Measurements from ENCODE around the gene UBE2D3. TPM values are rescaled to one million over a fixed set of nuclear protein-coding genes. Genes with fewer than 3 reads are reported as not detected.
"Not testable (repeated sequence)": the region's sequence is repeated elsewhere in the genome, so short reads cannot be mapped to it uniquely, and the experiment has no call there.

Gene UBE2D3
- polyA plus RNA-seq (2013, experiment 1 of 2) = 341 TPM
- 366 TPM for polyA plus RNA-seq (2013, experiment 2 of 2)

DNA sequence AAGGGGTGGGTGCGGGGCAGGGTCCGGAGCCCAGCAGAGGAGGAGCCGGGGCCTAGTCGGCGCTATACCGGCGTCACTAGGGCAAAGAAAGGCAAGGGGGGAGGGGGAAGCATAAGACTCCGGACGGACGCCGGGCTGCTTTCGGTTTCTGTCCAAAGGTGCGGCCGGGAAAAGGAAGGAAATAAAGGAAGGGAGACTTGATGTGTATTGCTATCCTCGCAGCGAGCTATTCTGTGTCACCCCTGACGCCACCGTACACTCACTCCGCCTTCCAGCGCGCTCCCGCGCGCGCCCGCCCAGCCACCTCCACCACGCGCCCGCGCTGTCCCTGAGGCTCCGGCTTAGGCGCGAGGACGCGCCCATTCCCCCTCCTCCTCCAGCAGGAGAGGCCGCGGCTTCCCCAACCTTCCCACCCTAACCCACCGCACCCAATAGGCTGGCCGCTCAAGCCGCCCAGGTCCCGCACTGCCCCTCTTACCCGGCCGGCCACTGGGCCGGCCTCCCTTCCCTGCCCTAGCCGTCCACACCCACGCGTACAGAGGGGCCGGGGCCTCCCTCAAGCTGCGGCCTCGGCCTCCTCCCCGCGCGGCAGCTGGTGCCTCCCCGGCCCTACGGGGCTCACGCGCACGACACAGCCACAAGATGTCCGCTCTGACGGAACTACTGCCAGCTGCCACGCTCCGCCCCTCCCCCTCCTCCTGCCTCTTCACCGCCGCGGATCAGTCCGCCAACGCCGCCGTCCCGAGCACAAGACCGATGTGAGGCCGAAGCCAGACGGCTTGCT is at the start of gene UBE2D3:
Gene UBE2D3 (minus strand): TSS at position 662 of the 784 bp plus-strand sequence. CDS start 1,043 bp downstream, outside the sequence.
- WGBS, 2 experiments (ENCODE audit: insufficient coverage in 2 of 2) = 0% methylated on average over 51 to 53 of the region's 73 CpGs
- no peaks in the 10 kb centered on the region for H3K9me3 ChIP-seq (ENCODE audit: control insufficient read depth, low read length)
- H3K36me3 ChIP-seq (ENCODE audit: control insufficient read depth, insufficient read depth, low read length) = peaks cover 31% of the 10 kb centered on the region
- H3K4me3 ChIP-seq (ENCODE audit: extremely low read depth, insufficient read depth, low read length, poor library complexity, severe bottlenecking) = peak within 1 kb of the TSS; percentile 97
- H3K4me1 ChIP-seq (ENCODE audit: control insufficient read depth, insufficient read depth, low read length, poor library complexity, severe bottlenecking) = peaks cover 6% of the 10 kb centered on the region
- peak within 1 kb of the TSS; percentile 100 for H3K27ac ChIP-seq (ENCODE audit: low read depth, low read length, severe bottlenecking)

DNA sequence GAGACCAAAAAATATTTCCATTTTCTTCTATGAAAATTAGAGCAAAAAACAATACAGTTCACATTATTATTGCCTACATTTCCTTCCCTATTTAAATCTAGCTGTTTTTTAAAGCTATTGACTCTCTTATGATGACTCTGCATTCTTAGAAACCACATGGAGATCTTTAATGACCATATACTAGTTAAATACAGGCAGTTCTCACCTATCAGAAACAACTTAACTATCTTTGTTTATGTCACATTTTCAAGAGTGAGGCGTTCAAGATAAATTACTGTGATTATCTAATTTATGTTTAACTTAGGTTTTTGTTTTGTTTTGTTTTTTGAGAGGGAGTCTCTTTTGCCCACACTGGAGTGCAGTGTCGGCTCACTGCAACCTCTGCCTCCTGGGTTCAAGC is 44.4 kb upstream of the UBE2D3 start:
- no peak overlapping the region for H3K4me3 ChIP-seq (ENCODE audit: extremely low read depth, insufficient read depth, low read length, poor library complexity, severe bottlenecking)
- H3K9me3 ChIP-seq (ENCODE audit: control insufficient read depth, low read length) = peaks cover 16% of the 10 kb centered on the region
- no peak overlapping the region for H3K27ac ChIP-seq (ENCODE audit: low read depth, low read length, severe bottlenecking)
- WGBS, 2 experiments (ENCODE audit: insufficient coverage in 2 of 2) = 100% methylated on average over 1 of the region's 2 CpGs
- H3K36me3 ChIP-seq (ENCODE audit: control insufficient read depth, insufficient read depth, low read length) = peaks cover 46% of the 10 kb centered on the region
- peaks cover 6% of the 10 kb centered on the region for H3K4me1 ChIP-seq (ENCODE audit: control insufficient read depth, insufficient read depth, low read length, poor library complexity, severe bottlenecking)

DNA sequence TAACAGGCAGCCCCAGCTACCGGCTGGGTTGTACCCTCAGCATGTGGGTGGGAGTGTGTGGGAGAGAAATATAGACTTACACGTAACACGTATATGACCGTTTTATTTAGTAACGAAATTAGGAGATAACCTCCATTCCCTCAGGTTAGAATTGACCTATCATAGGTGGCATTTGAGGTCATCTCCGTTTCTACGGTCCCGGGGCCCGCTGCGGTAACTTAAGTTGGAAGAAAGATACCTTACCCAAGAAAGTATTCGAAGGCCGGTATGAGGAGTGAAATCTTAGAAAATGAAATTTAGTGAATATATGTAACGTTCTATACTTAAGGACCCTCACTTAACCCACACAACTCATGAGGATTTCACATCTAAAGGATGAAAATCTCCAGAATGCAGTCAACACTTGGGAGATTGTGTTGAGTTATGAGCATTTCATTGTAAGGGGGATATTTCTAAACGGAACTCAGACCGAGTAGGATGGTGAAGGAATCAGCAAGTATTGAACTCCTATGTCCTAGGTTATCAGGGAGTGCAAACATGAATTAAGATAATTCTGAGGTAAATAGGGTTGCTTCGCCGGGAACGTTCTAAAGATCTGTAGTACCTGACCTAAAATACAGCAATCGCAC is 42.3 kb upstream of the UBE2D3 start:
- Histone ChIP-seq H3K36me3 (ENCODE audit: control insufficient read depth, insufficient read depth, low read length) (peaks cover 25% of the 10 kb centered on the region), H3K4me1 (ENCODE audit: control insufficient read depth, insufficient read depth, low read length, poor library complexity, severe bottlenecking) (peaks cover 6% of the 10 kb centered on the region), H3K9me3 (ENCODE audit: control insufficient read depth, low read length) (peaks cover 1% of the 10 kb centered on the region), H3K4me3 (ENCODE audit: extremely low read depth, insufficient read depth, low read length, poor library complexity, severe bottlenecking) (peak overlapping the region; percentile 66), H3K27ac (ENCODE audit: low read depth, low read length, severe bottlenecking) (peak overlapping the region; percentile 96)
- 24 to 31% methylated on average over 2 to 3 of the region's 19 CpGs for WGBS, 2 experiments (ENCODE audit: insufficient coverage in 2 of 2)

DNA sequence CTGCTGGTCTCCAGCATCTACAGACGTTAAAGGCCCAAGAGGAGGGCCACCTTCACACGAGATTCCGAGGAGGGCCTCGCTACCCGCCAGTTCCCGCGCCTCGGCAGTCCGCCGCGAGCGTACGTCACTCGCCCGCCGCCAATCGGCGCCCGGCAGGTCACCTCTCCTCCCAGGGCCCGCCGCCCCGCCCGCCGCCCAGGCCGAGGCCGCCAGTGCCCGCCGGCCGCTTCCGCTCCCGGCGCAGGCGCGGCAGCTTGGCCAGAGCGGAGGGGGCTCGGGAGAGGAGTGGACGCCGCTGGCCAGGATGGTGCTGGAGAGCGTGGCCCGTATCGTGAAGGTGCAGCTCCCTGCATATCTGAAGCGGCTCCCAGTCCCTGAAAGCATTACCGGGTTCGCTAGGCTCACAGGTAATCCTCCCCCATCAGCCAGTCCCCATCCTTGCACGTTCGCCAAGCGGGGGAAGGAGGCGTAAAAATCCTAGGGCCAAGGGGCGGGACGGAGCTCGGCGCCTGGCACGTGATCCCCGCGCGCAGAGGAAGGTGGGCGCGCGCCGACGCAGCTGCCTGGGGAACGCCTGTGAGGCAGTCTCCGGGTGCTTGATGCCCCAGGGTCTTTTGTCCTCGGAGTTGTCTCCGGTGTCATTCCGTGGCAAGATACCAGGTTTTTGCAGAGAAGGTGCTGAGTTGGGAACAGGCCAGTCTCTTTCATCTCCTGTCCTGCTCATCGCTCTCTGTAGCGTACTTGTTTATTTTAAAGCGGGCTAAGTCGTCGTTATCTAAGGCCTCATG is 41.6 kb upstream of the UBE2D3 start, which contains the start of gene CISD2:
Gene CISD2 (plus strand): TSS at position 212 of the 788 bp plus-strand sequence. CDS start 93 bp downstream, at position 305.
- H3K4me1 ChIP-seq (ENCODE audit: control insufficient read depth, insufficient read depth, low read length, poor library complexity, severe bottlenecking) = peaks cover 6% of the 10 kb centered on the region
- H3K27ac ChIP-seq (ENCODE audit: low read depth, low read length, severe bottlenecking) = peak within 1 kb of the TSS; percentile 96
- H3K9me3 ChIP-seq (ENCODE audit: control insufficient read depth, low read length) = no peaks in the 10 kb centered on the region
- H3K4me3 ChIP-seq (ENCODE audit: extremely low read depth, insufficient read depth, low read length, poor library complexity, severe bottlenecking) = peak within 1 kb of the TSS; percentile 66
- WGBS, 2 experiments (ENCODE audit: insufficient coverage in 2 of 2) = 0% methylated on average over 43 to 44 of the region's 71 CpGs
- H3K36me3 ChIP-seq (ENCODE audit: control insufficient read depth, insufficient read depth, low read length) = peaks cover 18% of the 10 kb centered on the region

DNA sequence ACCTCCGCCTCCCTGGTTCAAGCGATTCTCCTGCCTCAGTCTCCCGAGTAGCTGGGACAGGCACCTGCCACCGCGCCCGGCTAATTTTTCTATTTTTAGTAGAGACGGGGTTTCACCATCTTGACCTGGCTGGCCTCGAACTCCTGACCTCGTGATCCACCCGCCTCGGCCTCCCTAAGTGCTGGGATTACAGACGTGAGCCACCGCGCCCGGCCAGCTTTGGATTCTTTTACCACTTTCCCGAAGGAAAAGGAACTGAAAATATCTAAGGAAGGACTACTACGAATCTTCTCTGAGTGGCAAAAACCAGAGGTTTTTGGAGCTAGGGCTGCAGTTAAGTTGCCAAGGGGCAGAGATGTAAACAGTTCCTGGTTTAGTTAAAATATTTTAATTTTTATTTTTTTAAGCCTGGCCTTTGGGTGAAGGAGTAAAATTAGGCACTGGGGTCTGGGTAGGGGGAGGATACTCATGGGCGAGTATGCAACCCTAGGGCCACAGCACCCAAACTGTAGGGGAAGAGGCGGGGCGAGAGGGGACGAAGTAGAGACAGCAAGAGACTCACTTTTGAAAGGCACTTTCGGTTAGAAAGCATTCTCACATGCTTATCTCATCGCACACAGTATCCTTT is 40.9 kb upstream of the UBE2D3 start:
- Histone ChIP-seq H3K4me1 (ENCODE audit: control insufficient read depth, insufficient read depth, low read length, poor library complexity, severe bottlenecking) (peaks cover 6% of the 10 kb centered on the region), H3K36me3 (ENCODE audit: control insufficient read depth, insufficient read depth, low read length) (peaks cover 11% of the 10 kb centered on the region), H3K27ac (ENCODE audit: low read depth, low read length, severe bottlenecking) (peak overlapping the region; percentile 96), H3K4me3 (ENCODE audit: extremely low read depth, insufficient read depth, low read length, poor library complexity, severe bottlenecking) (peak overlapping the region; percentile 66), H3K9me3 (ENCODE audit: control insufficient read depth, low read length) (no peaks in the 10 kb centered on the region)
- WGBS, 2 experiments (ENCODE audit: insufficient coverage in 2 of 2) = 46 to 56% methylated on average over 15 to 21 of the region's 23 CpGs

DNA sequence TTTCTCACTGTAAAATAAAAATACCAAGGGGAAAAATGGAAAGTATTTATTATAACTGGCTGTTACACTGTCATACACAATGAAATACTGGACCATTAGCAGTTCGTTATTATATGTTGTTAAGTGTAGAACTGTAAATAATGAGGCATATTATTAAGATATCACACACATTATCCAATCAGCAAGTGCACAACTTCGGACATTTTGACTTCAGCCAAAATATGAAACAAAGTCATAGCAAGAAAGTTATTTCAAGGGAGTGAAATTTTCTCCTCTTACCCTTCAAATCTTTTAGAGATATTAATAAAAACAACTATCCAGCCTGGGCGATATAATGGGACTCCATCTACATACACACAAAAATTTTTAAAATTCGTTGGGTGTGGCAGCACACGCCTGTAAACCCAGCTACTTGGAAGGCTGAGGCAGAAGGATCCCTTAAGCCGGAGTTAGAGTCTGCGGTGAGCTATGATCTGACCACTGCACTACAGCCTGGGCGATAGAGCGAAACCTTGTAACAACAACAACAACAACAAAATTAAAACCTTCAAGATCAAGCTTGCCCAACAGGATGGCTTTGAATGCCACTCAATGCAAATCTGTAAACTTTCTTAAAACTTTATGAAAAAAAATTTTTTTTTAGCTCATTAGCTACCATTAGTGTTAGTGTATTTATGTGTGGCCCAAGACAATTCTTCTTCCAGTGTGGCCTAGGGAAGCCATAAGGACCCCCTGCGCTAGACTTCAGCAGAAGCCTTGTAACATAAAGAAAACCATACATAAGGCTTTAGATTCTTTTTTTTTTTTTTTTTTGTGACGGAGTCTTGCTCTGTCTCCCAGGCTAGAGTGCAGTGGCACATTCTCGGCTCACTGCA is 40.2 kb upstream of the UBE2D3 start:
- Histone ChIP-seq H3K4me1 (ENCODE audit: control insufficient read depth, insufficient read depth, low read length, poor library complexity, severe bottlenecking) (peaks cover 6% of the 10 kb centered on the region), H3K4me3 (ENCODE audit: extremely low read depth, insufficient read depth, low read length, poor library complexity, severe bottlenecking) (peak overlapping the region; percentile 66), H3K27ac (ENCODE audit: low read depth, low read length, severe bottlenecking) (peak overlapping the region; percentile 96), H3K9me3 (ENCODE audit: control insufficient read depth, low read length) (no peaks in the 10 kb centered on the region), H3K36me3 (ENCODE audit: control insufficient read depth, insufficient read depth, low read length) (peaks cover 5% of the 10 kb centered on the region)
- WGBS, 2 experiments (ENCODE audit: insufficient coverage in 2 of 2) = 86 to 91% methylated on average over 8 of the region's 12 CpGs

DNA sequence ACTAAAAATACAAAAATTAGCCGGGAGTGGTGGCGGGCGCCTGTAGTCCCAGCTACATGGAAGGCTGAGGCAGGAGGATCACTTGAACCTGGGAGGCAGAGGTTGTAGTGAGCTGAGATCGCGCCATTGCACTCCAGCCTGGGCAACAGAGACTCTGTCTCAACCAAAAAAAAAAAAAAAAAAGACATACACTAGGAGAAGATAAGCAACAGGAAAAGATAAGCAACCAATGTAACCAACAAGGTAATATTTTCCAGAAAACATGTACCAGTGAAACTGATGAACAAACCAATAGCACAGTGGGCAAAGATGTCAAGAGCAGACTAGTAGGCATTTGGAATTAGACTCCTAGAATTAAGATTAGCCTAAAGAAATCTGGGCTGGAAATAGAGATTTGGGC is 38.0 kb upstream of the UBE2D3 start:
- WGBS, 2 experiments (ENCODE audit: insufficient coverage in 2 of 2) = 100% methylated on average over 2 of the region's 5 CpGs; no CpG with 5 or more reads in 1 of the 2 experiments
- not testable (repeated sequence) for H3K36me3 ChIP-seq (ENCODE audit: control insufficient read depth, insufficient read depth, low read length); H3K4me1 ChIP-seq (ENCODE audit: control insufficient read depth, insufficient read depth, low read length, poor library complexity, severe bottlenecking); H3K27ac ChIP-seq (ENCODE audit: low read depth, low read length, severe bottlenecking); H3K4me3 ChIP-seq (ENCODE audit: extremely low read depth, insufficient read depth, low read length, poor library complexity, severe bottlenecking); H3K9me3 ChIP-seq (ENCODE audit: control insufficient read depth, low read length)

DNA sequence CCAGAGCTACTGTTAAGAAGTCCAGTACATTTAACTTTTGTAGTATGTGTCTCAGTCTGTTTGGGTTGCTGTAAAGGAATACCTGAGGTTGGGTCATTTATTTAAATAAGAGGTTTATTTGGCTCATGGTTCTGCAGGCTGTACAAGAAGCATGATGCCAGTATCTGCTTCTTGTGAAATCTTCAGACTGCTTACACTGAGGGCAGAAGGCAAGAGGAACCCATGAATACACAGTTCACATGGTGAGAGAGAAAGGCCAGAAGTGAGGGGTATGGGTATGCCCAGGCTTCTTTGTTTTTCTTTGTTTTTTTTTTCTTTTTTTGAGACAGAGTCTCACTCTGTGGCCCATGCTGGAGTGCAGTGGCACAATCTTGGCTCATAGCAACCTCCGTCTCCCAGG is 35.4 kb upstream of the UBE2D3 start:
- H3K27ac ChIP-seq (ENCODE audit: low read depth, low read length, severe bottlenecking) = no peak overlapping the region
- WGBS, 2 experiments (ENCODE audit: insufficient coverage in 2 of 2) = 100% methylated on average over 1 of the region's 1 CpG; no CpG with 5 or more reads in 1 of the 2 experiments
- H3K9me3 ChIP-seq (ENCODE audit: control insufficient read depth, low read length) = no peaks in the 10 kb centered on the region

DNA sequence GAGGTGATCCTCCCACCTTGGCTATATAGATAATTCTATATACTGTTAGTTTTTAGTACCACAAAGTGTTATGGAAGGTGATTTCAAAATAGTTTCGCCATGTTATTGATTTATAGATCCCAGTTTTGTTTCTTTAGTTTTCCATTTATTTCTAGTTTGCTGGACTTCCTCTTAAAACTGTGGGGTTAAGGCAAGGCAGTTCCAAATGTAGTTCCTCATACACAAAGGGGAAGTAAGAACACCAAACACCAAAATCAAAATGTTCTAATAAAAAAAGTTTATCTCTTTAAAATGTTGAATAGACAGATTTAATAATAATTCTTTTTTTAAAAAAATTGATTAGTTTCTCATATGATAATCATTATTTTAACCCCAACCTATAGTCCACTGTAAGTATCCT is 34.7 kb upstream of the UBE2D3 start:
- H3K4me3 ChIP-seq (ENCODE audit: extremely low read depth, insufficient read depth, low read length, poor library complexity, severe bottlenecking) = no peak overlapping the region
- no CpG with 5 or more reads among the region's 1 CpG for WGBS, 2 experiments (ENCODE audit: insufficient coverage in 2 of 2)
- no peaks in the 10 kb centered on the region for H3K9me3 ChIP-seq (ENCODE audit: control insufficient read depth, low read length)
- H3K27ac ChIP-seq (ENCODE audit: low read depth, low read length, severe bottlenecking) = no peak overlapping the region
- no peaks in the 10 kb centered on the region for H3K4me1 ChIP-seq (ENCODE audit: control insufficient read depth, insufficient read depth, low read length, poor library complexity, severe bottlenecking)
- no peaks in the 10 kb centered on the region for H3K36me3 ChIP-seq (ENCODE audit: control insufficient read depth, insufficient read depth, low read length)

More for the DNA sequence above, 35.4 kb upstream of the UBE2D3 start:
- Histone ChIP-seq H3K4me3 (ENCODE audit: extremely low read depth, insufficient read depth, low read length, poor library complexity, severe bottlenecking) (no peak overlapping the region), H3K4me1 (ENCODE audit: control insufficient read depth, insufficient read depth, low read length, poor library complexity, severe bottlenecking) (peaks cover 2% of the 10 kb centered on the region), H3K36me3 (ENCODE audit: control insufficient read depth, insufficient read depth, low read length) (no peaks in the 10 kb centered on the region)
